Coronary artery (tissue), 2 donors: ENCODE results near the gene KRTAP20-4.

Experiments used
- DNase-seq: peaks from one replicate; pipeline ENCODE4 v3.0.0-alpha.2; 2017; ENCODE audit warnings: low spot score
- H3K27ac ChIP-seq, 2 donors: fragments of 200-600 bp; sonication (generic); one replicate each; pipeline ENCODE4 v1.5.1; 2016 to 2019
- H3K4me3 ChIP-seq: fragments of 200-600 bp; sonication (generic); 2 replicates; pipeline ENCODE4 v1.5.1; 2016; ENCODE audit warnings: mild to moderate bottlenecking, moderate library complexity
- TF ChIP-seq, protein P1 (sequence below): fragments of 200-600 bp; sonication (generic); IDR thresholded peaks from one replicate; pipeline ENCODE4 v1.5.1; 2019; ENCODE audit warnings: antibody characterized with exemption

Gene KRTAP20-4

DNA sequence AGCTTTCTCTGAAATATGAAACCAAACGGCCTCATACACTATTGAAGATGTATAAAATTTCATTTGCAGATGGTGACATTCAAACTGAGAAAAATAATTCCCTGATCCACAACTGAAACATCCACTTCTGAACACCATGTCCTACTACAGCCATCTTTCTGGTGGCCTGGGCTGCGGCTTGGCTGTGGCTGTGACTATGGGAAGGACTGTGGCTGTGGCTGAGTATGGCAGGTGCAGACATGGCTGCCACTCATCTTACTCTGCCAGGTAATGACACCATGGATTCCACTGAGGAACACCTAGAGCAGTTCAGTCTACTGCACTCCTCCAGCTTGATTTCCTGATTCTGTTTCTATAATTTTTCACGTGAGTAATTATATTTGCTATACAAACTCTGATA, at the start of gene KRTAP20-4:
TSS of gene KRTAP20-4 (plus strand) at position 106 of the 400 bp plus-strand sequence.
- DNase-seq, result no peak
- Histone ChIP-seq H3K4me3 (no peak within 1 kb of the TSS), H3K27ac (no peak within 1 kb of the TSS)
- TF ChIP-seq, protein P1, sequence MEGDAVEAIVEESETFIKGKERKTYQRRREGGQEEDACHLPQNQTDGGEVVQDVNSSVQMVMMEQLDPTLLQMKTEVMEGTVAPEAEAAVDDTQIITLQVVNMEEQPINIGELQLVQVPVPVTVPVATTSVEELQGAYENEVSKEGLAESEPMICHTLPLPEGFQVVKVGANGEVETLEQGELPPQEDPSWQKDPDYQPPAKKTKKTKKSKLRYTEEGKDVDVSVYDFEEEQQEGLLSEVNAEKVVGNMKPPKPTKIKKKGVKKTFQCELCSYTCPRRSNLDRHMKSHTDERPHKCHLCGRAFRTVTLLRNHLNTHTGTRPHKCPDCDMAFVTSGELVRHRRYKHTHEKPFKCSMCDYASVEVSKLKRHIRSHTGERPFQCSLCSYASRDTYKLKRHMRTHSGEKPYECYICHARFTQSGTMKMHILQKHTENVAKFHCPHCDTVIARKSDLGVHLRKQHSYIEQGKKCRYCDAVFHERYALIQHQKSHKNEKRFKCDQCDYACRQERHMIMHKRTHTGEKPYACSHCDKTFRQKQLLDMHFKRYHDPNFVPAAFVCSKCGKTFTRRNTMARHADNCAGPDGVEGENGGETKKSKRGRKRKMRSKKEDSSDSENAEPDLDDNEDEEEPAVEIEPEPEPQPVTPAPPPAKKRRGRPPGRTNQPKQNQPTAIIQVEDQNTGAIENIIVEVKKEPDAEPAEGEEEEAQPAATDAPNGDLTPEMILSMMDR, result no peak

DNA sequence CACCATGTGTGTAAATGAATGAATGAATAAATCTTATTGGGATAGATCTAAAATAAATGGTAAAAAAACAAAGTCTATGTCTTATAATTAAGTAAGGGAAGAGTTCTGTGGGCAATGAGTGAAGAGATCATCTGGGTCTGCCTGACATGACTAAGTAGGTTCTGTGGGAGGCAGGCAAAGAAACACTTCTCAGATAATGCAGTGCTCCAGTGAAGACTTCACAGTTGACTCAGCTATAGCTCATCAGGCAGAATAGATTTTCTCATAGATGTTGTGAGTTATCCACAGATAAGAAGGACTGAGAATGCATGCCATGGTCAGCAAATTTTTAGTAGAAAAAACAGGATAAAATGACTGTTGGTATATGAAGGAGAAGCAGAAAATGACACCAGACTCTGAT, 42.7 kb upstream of the KRTAP20-4 start:
- Histone ChIP-seq H3K4me3 (no peak overlapping the region), H3K27ac (no peak overlapping the region)
- TF ChIP-seq, protein P1, result no peak
- DNase-seq, result no peak

DNA sequence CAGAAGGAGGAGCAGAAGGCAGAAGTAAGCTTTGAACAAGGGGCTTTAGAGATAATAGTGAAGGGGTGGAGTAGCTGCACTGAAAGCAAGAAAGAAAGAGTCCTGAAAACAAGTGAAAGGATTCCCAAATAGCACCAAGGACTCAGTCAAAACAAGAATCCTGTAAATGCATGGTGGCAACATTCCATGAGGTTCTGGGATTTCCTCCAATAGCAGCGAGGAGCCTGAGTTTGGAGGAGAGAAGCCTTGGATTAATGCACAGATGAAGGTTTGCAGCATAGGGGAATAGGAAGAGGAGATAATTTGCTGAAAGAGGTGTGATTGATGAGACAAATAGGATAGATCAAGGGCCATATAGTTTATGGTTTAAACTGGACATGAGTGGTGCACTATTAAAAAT, 41.1 kb upstream of the KRTAP20-4 start:
- Histone ChIP-seq H3K27ac (no peak overlapping the region), H3K4me3 (no peak overlapping the region)
- TF ChIP-seq, protein P1, result no peak
- DNase-seq, result no peak

DNA sequence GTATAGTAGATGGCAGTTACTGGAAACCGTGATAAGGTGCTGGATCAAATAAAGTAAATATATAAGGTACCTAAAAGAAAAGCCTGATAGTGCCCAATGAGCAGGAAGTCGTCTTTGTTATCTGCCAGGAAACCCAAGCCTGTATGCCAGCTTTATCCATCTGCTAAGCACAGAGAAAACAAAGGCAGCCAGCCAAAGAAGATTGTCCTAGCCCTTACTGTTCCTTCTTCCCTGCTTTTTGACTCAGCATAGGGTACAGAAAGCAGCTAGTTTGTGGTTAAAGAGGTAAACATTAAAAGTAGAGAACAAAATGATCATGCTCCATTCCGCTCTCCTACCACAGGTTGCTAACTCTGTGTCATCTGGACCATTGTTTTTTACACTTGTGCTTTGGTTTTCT, 40.3 kb upstream of the KRTAP20-4 start:
- no peak for DNase-seq
- H3K27ac ChIP-seq, result no peak overlapping the region
- H3K4me3 ChIP-seq, result no peak overlapping the region
- TF ChIP-seq, protein P1, result no peak

DNA sequence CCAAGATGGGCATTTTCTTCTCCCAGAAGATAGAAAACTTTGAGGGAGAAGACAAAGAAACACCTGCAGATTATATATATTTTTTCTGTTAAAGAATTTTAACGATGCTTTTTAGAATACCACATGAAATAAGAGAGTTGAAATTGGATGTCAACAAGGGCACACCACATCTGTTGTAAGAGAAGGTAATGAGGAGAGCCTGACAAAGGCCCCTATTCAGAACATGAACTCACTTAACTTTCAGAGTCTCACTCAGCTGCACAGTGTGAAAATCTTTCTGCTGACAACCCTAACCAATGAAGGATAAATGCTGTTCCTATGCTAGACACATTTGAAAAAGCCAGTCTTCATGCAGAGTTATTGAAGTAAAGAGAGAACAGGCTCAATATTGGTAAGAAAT, 37.6 kb upstream of the KRTAP20-4 start:
- DNase-seq, result no peak
- no peak overlapping the region for H3K4me3 ChIP-seq
- H3K27ac ChIP-seq, result no peak overlapping the region
- TF ChIP-seq, protein P1, result no peak

DNA sequence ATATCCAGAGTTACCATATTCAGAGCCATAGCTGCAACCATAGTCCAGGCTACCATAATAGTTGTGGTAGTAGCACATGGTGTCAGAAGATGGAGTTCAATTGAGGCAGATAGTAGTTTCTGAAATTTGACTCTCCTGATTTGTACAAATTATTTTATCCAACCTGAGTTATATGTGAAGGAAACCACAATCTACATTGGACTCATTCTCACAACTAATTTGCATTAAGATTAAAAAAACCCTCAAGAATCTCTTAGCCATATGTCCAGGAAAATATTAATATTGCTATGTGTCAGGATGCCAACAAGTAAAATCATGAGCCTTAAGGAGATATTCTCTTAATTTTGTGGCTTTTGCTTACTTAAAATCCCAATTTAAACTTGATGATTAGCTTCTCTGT, 30.1 kb upstream of the KRTAP20-4 start, which contains the start of gene KRTAP22-2:
TSS of gene KRTAP22-2 (minus strand) at position 101 of the 400 bp plus-strand sequence.
- Histone ChIP-seq H3K4me3 (no peak within 1 kb of the TSS), H3K27ac (no peak within 1 kb of the TSS)
- TF ChIP-seq, protein P1, result no peak
- no peak for DNase-seq

DNA sequence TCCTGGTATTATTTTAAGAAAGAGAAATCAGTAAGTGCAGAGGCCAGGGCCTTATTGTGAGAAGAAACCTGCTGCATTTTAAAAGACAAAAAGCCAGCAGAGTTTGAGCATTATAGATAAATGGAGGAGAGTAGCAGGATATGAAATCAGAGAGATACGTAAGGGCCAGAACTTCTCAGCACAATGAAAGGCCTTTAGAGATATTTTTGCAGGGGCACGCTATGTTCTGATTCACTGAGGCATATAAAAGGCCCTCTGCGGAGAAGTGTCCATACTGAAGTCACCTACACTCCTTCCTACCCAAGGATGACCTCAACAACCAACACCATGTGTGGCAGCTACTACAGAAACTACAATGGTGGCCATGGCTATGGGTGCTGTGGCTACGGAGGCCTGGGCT, 28.3 kb upstream of the KRTAP20-4 start, which contains the start of gene KRTAP6-3:
TSS of gene KRTAP6-3 (plus strand) at position 301 of the 400 bp plus-strand sequence. CDS start at position 307, 6 bp downstream.
- no peak within 1 kb of the TSS for H3K27ac ChIP-seq
- no peak for DNase-seq
- TF ChIP-seq, protein P1, result no peak
- H3K4me3 ChIP-seq, result no peak within 1 kb of the TSS
